GM19452 (cell line): ENCODE measurements around the gene GUCY1A1.

Experiments
- ATAC-seq: cut with Tn5 transposase; IDR thresholded peaks from one replicate; pipeline ENCODE4 v1.9.1; 2021; ENCODE audit not compliant: unreplicated experiment

GUCY1A1 gene

GRCh38 chr4:155734951-155735350 is 68.3 kb downstream of the GUCY1A1 start:
- no peak for ATAC-seq

GRCh38 chr4:155735496-155735895 is 68.8 kb downstream of the GUCY1A1 start:
- ATAC-seq = no peak

GRCh38 chr4:155738548-155738947 is 71.9 kb downstream of the GUCY1A1 start:
- no peak for ATAC-seq

GRCh38 chr4:155741546-155741945 is 74.9 kb downstream of the GUCY1A1 start:
- no peak for ATAC-seq

GRCh38 chr4:155742310-155743015 is 75.8 kb downstream of the GUCY1A1 start:
- no peak for ATAC-seq

GRCh38 chr4:155745984-155746383 is 79.3 kb downstream of the GUCY1A1 start:
- ATAC-seq = no peak

- no peak for ATAC-seq
Observed at GRCh38 chr4:155748039-155748438, 81.4 kb downstream of the GUCY1A1 start.

- no peak for ATAC-seq
Observed at GRCh38 chr4:155749041-155749440, 82.4 kb downstream of the GUCY1A1 start.

- ATAC-seq = no peak
Observed at GRCh38 chr4:155751569-155751968, 84.9 kb downstream of the GUCY1A1 start.

- ATAC-seq = no peak
Observed at GRCh38 chr4:155757745-155758265, 91.2 kb downstream of the GUCY1A1 start.

GRCh38 chr4:155758481-155759371 is 92.1 kb downstream of the GUCY1A1 start, which contains the start of gene GUCY1B1:
Gene GUCY1B1, plus strand, starts transcription at chr4:155759021. Its CDS starts 120 bp downstream, at chr4:155759141.
- peak; percentile 96 for ATAC-seq

- peak; percentile 19 for ATAC-seq
Observed at GRCh38 chr4:155759372-155760252, 93.0 kb downstream of the GUCY1A1 start.

- no peak for ATAC-seq
Observed at GRCh38 chr4:155761047-155761446, 94.4 kb downstream of the GUCY1A1 start.

GRCh38 chr4:155761916-155762315 is 95.3 kb downstream of the GUCY1A1 start:
- no peak for ATAC-seq

GRCh38 chr4:155762334-155762733 is 95.7 kb downstream of the GUCY1A1 start:
- ATAC-seq = no peak

GRCh38 chr4:155763551-155763950 is 96.9 kb downstream of the GUCY1A1 start:
- ATAC-seq = no peak

GRCh38 chr4:155765149-155765548 is 98.5 kb downstream of the GUCY1A1 start:
- ATAC-seq = no peak

- no peak for ATAC-seq
Observed at GRCh38 chr4:155766622-155767021, 100.0 kb downstream of the GUCY1A1 start.

- no peak for ATAC-seq
Observed at GRCh38 chr4:155768370-155768769, 101.7 kb downstream of the GUCY1A1 start.

- peak; percentile 61 for ATAC-seq
Observed at GRCh38 chr4:155769090-155769489, 102.4 kb downstream of the GUCY1A1 start.
